OCI-LY1 (cell line): ENCODE measurements around the gene DUSP6.

Experiments
- H2AFZ ChIP-seq: fragments of 200-600 bp; sonication (generic), shearing (Covaris generic); 2 replicates; pipeline ENCODE4 v1.6.0; 2014; ENCODE audit warnings: antibody characterized with exemption, mild to moderate bottlenecking, low read length
- H3F3A ChIP-seq: fragments of 200-600 bp; sonication (generic), shearing (Covaris generic); 2 replicates; pipeline ENCODE4 v1.6.0; 2014; ENCODE audit warnings: mild to moderate bottlenecking, antibody characterized with exemption, low read length, moderate library complexity; ENCODE audit not compliant: insufficient read depth
- H3K27ac ChIP-seq: fragments of 200-600 bp; sonication (generic); 2 replicates; pipeline ENCODE4 v1.5.1; 2014; ENCODE audit warnings: low read length, mixed run types, mild to moderate bottlenecking, low read depth; ENCODE audit not compliant: poor library complexity, severe bottlenecking
- H3K27me3 ChIP-seq: fragments of 200-600 bp; sonication (generic); 2 replicates; pipeline ENCODE4 v1.6.0; 2014; ENCODE audit warnings: antibody characterized with exemption, mild to moderate bottlenecking, low read length, moderate library complexity; ENCODE audit not compliant: insufficient read depth
- H3K36me3 ChIP-seq: fragments of 200-600 bp; sonication (generic); 2 replicates; pipeline ENCODE4 v1.6.1; 2014; ENCODE audit warnings: mild to moderate bottlenecking, antibody characterized with exemption, low read length, moderate library complexity, mixed read lengths; ENCODE audit not compliant: insufficient read depth
- H3K4me1 ChIP-seq: fragments of 200-600 bp; sonication (generic); 2 replicates; pipeline ENCODE4 v1.5.1; 2014; ENCODE audit warnings: mild to moderate bottlenecking, low read length, moderate library complexity; ENCODE audit not compliant: insufficient read depth, severe bottlenecking
- H3K4me2 ChIP-seq: fragments of 200-600 bp; sonication (generic), shearing (Covaris generic); 2 replicates; pipeline ENCODE4 v1.6.1; 2014; ENCODE audit warnings: low read length
- H3K4me3 ChIP-seq: fragments of 200-600 bp; sonication (generic); 2 replicates; pipeline ENCODE4 v1.5.1; 2014; ENCODE audit warnings: low read length, low read depth, mild to moderate bottlenecking, mixed read lengths; ENCODE audit not compliant: poor library complexity, severe bottlenecking
- H3K79me2 ChIP-seq: fragments of 200-600 bp; shearing (Covaris generic); 2 replicates; pipeline ENCODE4 v1.6.1; 2016; ENCODE audit warnings: mixed run types, low read length, mixed read lengths; ENCODE audit not compliant: insufficient read depth
- H3K9ac ChIP-seq: fragments of 200-600 bp; sonication (generic), shearing (Covaris generic); 2 replicates; pipeline ENCODE4 v1.6.1; 2014; ENCODE audit warnings: mild to moderate bottlenecking, low read length, mixed read lengths
- H3K9me2 ChIP-seq: fragments of 200-600 bp; sonication (generic), shearing (Covaris generic); 2 replicates; pipeline ENCODE4 v1.6.1; 2014; ENCODE audit warnings: low read depth, mild to moderate bottlenecking, low read length, mixed read lengths
- H3K9me3 ChIP-seq: fragments of 200-600 bp; shearing (Covaris generic); 2 replicates; pipeline ENCODE4 v1.6.1; 2014; ENCODE audit warnings: low read length, mixed read lengths
- H4K20me1 ChIP-seq: fragments of 200-600 bp; sonication (generic), shearing (Covaris generic); 2 replicates; pipeline ENCODE4 v1.6.0; 2016; ENCODE audit warnings: mild to moderate bottlenecking, low read length; ENCODE audit not compliant: insufficient read depth
- EZH2 ChIP-seq: fragments of 200-600 bp; sonication (generic), shearing (Covaris generic); IDR thresholded peaks from 2 replicates; pipeline ENCODE4 v1.8.0; 2017; ENCODE audit warnings: borderline replicate concordance, mixed run types, mild to moderate bottlenecking, antibody characterized with exemption, low read length, moderate library complexity, mixed read lengths
- TF ChIP-seq, protein P1 (sequence below): fragments of 200-600 bp; sonication (generic), shearing (Covaris generic); IDR thresholded peaks from 2 replicates; pipeline ENCODE4 v1.5.1; 2017; ENCODE audit warnings: mild to moderate bottlenecking, antibody characterized with exemption, low read length, moderate library complexity, mixed read lengths

The DUSP6 gene

DNA sequence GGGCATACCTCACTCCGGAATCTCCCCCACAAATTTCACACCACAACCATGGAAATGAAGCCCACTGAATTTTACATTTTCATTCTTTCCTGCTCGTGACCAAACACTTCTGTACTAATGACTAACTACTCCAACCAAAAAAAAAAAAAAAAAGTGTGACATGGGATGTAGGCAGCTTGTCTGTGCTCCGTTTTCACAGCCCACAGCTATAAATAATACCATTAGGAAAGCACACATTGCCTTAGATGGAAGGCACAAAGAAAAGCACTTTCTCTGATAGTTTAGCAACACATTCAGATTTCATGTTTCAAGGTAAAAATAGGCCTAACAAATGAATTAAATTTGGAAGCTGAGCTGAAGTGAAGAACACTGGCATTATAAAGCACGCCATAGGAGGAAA lies 42.5 kb downstream of the DUSP6 start:
- no peak overlapping the region for H3K4me3 ChIP-seq
- TF ChIP-seq, protein P1, sequence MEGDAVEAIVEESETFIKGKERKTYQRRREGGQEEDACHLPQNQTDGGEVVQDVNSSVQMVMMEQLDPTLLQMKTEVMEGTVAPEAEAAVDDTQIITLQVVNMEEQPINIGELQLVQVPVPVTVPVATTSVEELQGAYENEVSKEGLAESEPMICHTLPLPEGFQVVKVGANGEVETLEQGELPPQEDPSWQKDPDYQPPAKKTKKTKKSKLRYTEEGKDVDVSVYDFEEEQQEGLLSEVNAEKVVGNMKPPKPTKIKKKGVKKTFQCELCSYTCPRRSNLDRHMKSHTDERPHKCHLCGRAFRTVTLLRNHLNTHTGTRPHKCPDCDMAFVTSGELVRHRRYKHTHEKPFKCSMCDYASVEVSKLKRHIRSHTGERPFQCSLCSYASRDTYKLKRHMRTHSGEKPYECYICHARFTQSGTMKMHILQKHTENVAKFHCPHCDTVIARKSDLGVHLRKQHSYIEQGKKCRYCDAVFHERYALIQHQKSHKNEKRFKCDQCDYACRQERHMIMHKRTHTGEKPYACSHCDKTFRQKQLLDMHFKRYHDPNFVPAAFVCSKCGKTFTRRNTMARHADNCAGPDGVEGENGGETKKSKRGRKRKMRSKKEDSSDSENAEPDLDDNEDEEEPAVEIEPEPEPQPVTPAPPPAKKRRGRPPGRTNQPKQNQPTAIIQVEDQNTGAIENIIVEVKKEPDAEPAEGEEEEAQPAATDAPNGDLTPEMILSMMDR, result no peak
- no peak for TF ChIP-seq EZH2

DNA sequence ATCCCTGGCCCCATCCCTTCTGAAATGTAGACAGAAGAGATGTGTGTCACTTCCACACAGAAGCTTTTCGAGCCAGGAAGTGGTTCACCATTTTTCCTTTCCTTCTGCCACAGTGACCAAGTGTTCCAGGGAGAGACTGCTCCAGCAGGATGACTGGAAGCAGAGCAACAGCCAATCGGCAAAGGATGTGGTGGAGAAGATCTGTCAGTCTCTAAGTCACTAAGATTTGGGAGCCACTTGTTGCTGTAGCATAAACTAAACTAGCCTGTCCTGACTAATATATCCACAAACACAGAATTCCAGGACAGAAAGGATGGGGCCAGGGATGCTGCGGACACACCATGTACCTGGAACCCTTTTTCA lies 42.9 kb downstream of the DUSP6 start:
- no peaks in the 10 kb centered on the region for H3K4me1 ChIP-seq
- TF ChIP-seq EZH2, result no peak
- TF ChIP-seq, protein P1, result no peak
- H3K27ac ChIP-seq, result no peak overlapping the region
- no peak overlapping the region for H3K4me2 ChIP-seq
- H3K36me3 ChIP-seq, result no peaks in the 10 kb centered on the region
- no peaks in the 10 kb centered on the region for H3F3A ChIP-seq
- no peaks in the 10 kb centered on the region for H3K79me2 ChIP-seq
- no peak overlapping the region for H3K9ac ChIP-seq
- no peaks in the 10 kb centered on the region for H3K27me3 ChIP-seq
- H3K9me3 ChIP-seq, result no peaks in the 10 kb centered on the region
- no peaks in the 10 kb centered on the region for H4K20me1 ChIP-seq
- H3K9me2 ChIP-seq, result no peaks in the 10 kb centered on the region
- no peak overlapping the region for H3K4me3 ChIP-seq
- no peak overlapping the region for H2AFZ ChIP-seq

More for the DNA sequence above, 42.5 kb downstream of the DUSP6 start:
- Histone ChIP-seq H3K27ac (no peak overlapping the region), H3K9me3 (no peaks in the 10 kb centered on the region), H3K4me2 (no peak overlapping the region), H3K36me3 (no peaks in the 10 kb centered on the region), H2AFZ (no peak overlapping the region), H3K9ac (no peak overlapping the region), H3K27me3 (no peaks in the 10 kb centered on the region), H4K20me1 (no peaks in the 10 kb centered on the region), H3K9me2 (no peaks in the 10 kb centered on the region), H3F3A (no peaks in the 10 kb centered on the region), H3K4me1 (no peaks in the 10 kb centered on the region), H3K79me2 (no peaks in the 10 kb centered on the region)

DNA sequence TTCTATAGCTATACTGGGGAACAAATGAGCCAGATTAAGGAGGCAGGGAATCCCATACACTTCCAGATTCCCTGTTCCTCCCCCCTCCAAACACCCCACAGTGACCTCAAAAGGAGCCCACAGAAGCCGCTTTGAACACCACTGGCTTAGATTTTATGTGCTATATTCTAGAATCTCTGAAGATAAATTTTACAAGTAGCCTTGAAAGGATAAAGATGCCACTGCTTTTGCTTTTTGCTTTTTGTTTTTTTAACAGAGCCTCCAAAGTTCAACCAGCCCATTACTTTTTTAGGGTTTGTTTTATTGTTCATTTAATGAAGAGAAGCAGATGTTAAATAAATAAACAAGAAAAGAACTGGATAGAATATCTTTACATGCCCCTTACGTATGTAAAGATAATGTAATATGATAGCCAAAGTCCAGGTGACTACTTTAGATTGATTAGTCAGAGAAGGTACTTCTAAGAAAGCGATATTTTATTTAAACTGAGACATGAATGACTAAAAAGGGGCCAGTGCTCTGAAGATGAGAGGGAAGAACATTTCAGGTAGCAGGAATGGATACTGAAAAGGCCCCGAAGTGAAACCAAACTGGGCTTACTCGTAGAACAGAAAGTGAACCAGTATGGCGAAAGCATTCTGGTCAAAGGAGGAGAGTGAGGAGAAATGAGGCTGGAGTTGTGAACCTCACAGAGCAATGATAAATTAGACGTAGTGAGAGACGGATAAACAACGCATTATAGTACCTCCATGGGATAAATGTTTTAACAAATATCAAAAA lies 44.6 kb downstream of the DUSP6 start:
- H3K9ac ChIP-seq, result no peak overlapping the region
- no peaks in the 10 kb centered on the region for H3K9me2 ChIP-seq
- TF ChIP-seq, protein P1, result no peak
- TF ChIP-seq EZH2, result no peak
- H3K9me3 ChIP-seq, result no peaks in the 10 kb centered on the region
- no peaks in the 10 kb centered on the region for H3F3A ChIP-seq
- no peaks in the 10 kb centered on the region for H3K36me3 ChIP-seq
- no peak overlapping the region for H2AFZ ChIP-seq
- H3K79me2 ChIP-seq, result no peaks in the 10 kb centered on the region
- H3K4me2 ChIP-seq, result no peak overlapping the region
- H3K4me1 ChIP-seq, result no peaks in the 10 kb centered on the region
- no peak overlapping the region for H3K4me3 ChIP-seq
- H3K27me3 ChIP-seq, result no peaks in the 10 kb centered on the region
- H3K27ac ChIP-seq, result no peak overlapping the region
- no peaks in the 10 kb centered on the region for H4K20me1 ChIP-seq
